ENCODE data around the gene OR1L8. TPM values are rescaled to one million over a fixed set of nuclear protein-coding genes. Genes with fewer than 3 reads are reported as not detected.
"Not testable (repeated sequence)": the region's sequence is repeated elsewhere in the genome, so short reads cannot be mapped to it uniquely, and the experiment has no call there.

OR1L8 gene
- under 1 TPM in 1 of 5 donors, not detected in 4; 0.55 TPM for total RNA-seq
- not detected for polyA plus RNA-seq
- long read RNA-seq, donor 1: 0 reads
- long read RNA-seq, donor 2: 0 reads
- long read RNA-seq, donor 3: 0 reads
- long read RNA-seq, donor 4: 0 reads
- long read RNA-seq, donor 5: 0 reads
- long read RNA-seq, donor 6: 0 reads
- long read RNA-seq, donor 7: 0 reads
- long read RNA-seq, donor 8: 0 reads
- long read RNA-seq, donor 9: 0 reads
- long read RNA-seq, donor 10: 0 reads

- intact Hi-C loops (cut with DNase I; ENCODE audit: low total_unique reads); H3K4me3 ChIP-seq; H3K9me3 ChIP-seq; H3K27me3 ChIP-seq; H3K4me1 ChIP-seq; DNase-seq; H3K27ac ChIP-seq; H3K36me3 ChIP-seq: not testable (repeated sequence)
- WGBS, 5 donors: 88 to 93% (median 90%) methylated on average over 8 of the region's 8 CpGs
Measured at GRCh38 chr9:122583284-122583683, at the start of gene OR1L8. OR1L8 (minus strand) TSS chr9:122583384; CDS start chr9:122568477, 14,907 bp downstream.

DNA sequence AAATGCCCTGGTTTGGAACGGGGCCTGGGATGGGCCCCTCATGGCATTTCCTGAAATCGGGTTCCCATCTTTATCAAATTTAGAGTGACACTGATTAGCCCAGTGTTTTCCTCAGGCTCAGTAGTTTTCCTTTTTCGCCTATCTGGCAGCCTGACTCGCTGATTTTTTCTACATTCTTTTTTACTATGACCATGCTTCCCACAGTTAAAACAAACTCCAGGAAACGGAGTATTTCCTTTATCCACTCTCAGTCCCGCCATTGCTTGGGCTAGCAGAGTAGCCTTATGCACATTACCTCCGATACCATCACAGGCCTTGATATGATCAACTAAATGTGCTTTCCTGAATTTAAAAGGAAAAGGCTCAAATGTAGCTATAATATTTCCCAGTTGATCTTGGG, 36.8 kb upstream of the OR1L8 start:
- TF ChIP-seq, protein P1, sequence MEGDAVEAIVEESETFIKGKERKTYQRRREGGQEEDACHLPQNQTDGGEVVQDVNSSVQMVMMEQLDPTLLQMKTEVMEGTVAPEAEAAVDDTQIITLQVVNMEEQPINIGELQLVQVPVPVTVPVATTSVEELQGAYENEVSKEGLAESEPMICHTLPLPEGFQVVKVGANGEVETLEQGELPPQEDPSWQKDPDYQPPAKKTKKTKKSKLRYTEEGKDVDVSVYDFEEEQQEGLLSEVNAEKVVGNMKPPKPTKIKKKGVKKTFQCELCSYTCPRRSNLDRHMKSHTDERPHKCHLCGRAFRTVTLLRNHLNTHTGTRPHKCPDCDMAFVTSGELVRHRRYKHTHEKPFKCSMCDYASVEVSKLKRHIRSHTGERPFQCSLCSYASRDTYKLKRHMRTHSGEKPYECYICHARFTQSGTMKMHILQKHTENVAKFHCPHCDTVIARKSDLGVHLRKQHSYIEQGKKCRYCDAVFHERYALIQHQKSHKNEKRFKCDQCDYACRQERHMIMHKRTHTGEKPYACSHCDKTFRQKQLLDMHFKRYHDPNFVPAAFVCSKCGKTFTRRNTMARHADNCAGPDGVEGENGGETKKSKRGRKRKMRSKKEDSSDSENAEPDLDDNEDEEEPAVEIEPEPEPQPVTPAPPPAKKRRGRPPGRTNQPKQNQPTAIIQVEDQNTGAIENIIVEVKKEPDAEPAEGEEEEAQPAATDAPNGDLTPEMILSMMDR (IDR thresholded peaks at IDR 0.05): no peak
- no peak for TF ChIP-seq EP300 (IDR thresholded peaks at IDR 0.05)
- Histone ChIP-seq H3K27me3 (no peaks in the 10 kb centered on the region), H3K4me3 (no peak overlapping the region), H3K4me1 (no peaks in the 10 kb centered on the region), H3K9me3 (peaks cover 0 to 16% (median 2%) of the 10 kb centered on the region in 4 donors), H3K27ac (no peak overlapping the region), H3K36me3 (no peaks in the 10 kb centered on the region)
- intact Hi-C loops (cut with DNase I; ENCODE audit: low total_unique reads): no loop called here
- DNase-seq: no peak
- 59 to 77% (median 70%) methylated on average over 7 of the region's 7 CpGs for WGBS, 5 donors

DNA sequence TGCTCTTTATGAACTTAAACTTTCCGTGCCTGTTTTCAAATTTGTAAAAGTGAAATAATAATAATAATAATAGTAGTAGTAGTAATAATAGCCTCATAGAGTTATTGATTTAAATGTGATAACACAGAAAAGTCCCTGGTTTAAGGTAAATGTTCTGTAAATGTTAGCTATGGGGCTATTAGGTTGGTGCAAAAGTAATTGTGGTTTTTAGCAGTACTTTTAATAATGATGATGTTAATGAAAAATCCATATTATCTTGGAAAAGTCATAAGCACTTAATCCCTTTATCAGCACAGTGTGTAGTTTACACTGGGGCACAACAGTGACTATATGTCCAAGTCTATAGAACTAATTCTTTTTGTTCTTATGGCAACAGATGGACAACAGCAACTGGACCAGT, 31.2 kb upstream of the OR1L8 start, which contains the start of gene OR1Q1:
Gene OR1Q1, plus strand, starts transcription at position 377 of the 400 bp plus-strand sequence. Its CDS starts 0 bp downstream, at position 377.
- intact Hi-C loops (cut with DNase I; ENCODE audit: low total_unique reads): no loop called here

GRCh38 chr9:122609804-122610203, 26.6 kb upstream of the OR1L8 start:
- Histone ChIP-seq H3K4me1 (no peaks in the 10 kb centered on the region), H3K27ac (no peak overlapping the region), H3K4me3 (no peak overlapping the region), H3K9me3 (no peaks in the 10 kb centered on the region), H3K27me3 (no peaks in the 10 kb centered on the region), H3K36me3 (no peaks in the 10 kb centered on the region)
- TF ChIP-seq POLR2A (IDR thresholded peaks at IDR 0.05) (no peak), POLR2AphosphoS5 (IDR thresholded peaks at IDR 0.05) (no peak)
- TF ChIP-seq, protein P1 (IDR thresholded peaks at IDR 0.05): no peak
- intact Hi-C loops (cut with DNase I; ENCODE audit: low total_unique reads): no loop called here
- WGBS, 5 donors: 61 to 75% (median 64%) methylated on average over 4 of the region's 4 CpGs
- no peak for DNase-seq

More for the DNA sequence above, 31.2 kb upstream of the OR1L8 start, which contains the start of gene OR1Q1:
- no peak for DNase-seq
- no peak within 1 kb of the TSS for H3K27ac ChIP-seq
- no peaks in the 10 kb centered on the region for H3K4me1 ChIP-seq
- H3K9me3 ChIP-seq: peaks cover 0 to 16% (median 2%) of the 10 kb centered on the region in 4 donors
- TF ChIP-seq POLR2A (IDR thresholded peaks at IDR 0.05) (no peak), POLR2AphosphoS5 (IDR thresholded peaks at IDR 0.05) (no peak), EP300 (IDR thresholded peaks at IDR 0.05) (no peak)
- TF ChIP-seq, protein P1 (IDR thresholded peaks at IDR 0.05): no peak
- no peaks in the 10 kb centered on the region for H3K36me3 ChIP-seq
- no peak within 1 kb of the TSS for H3K4me3 ChIP-seq
- no peaks in the 10 kb centered on the region for H3K27me3 ChIP-seq
- 83 to 96% (median 90%) methylated on average over 1 of the region's 1 CpG for WGBS, 5 donors

DNA sequence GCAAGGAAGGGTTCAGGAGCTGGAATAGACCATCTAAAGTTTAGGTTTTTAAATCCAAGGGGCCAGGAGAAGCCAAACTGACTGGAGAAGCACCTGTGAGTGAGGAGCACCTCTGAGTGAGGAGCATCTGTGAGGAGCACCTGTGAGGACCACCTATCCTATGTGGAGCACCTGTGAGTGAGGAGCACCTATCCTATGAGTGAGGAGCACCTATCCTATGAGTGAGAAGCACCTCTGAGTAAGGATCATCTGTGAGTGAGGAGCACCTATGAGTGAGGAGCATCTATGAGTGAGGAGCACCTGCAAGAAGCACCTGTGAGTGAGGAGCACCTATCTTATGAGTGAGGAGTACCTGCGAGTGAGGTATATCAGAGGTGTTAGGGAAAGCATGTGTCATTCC, 23.4 kb upstream of the OR1L8 start:
- H3K4me3 ChIP-seq: no peak overlapping the region
- TF ChIP-seq POLR2AphosphoS5 (IDR thresholded peaks at IDR 0.05) (no peak), EP300 (IDR thresholded peaks at IDR 0.05) (no peak), POLR2A (IDR thresholded peaks at IDR 0.05) (no peak)
- TF ChIP-seq, protein P1 (IDR thresholded peaks at IDR 0.05): no peak
- intact Hi-C loops (cut with DNase I; ENCODE audit: low total_unique reads): no loop called here
- H3K27me3 ChIP-seq: no peaks in the 10 kb centered on the region
- no peaks in the 10 kb centered on the region for H3K36me3 ChIP-seq
- peaks cover 0 to 5% (median 0%) of the 10 kb centered on the region in 4 donors for H3K9me3 ChIP-seq
- DNase-seq: no peak
- 65 to 94% (median 93%) methylated on average over 1 of the region's 1 CpG for WGBS, 5 donors
- no peak overlapping the region for H3K27ac ChIP-seq
- no peaks in the 10 kb centered on the region for H3K4me1 ChIP-seq

Data from stomach (tissue), 19 donors.